Neuronal stem cell (in vitro differentiated cells): ENCODE measurements around the gene ST3GAL2.

Experiments
- DNase-seq: peaks from one replicate; pipeline ENCODE4 v3.0.0-alpha.2; 2013; ENCODE audit warnings: low spot score
- H2AFZ ChIP-seq: one replicate; pipeline ENCODE4 v1.6.1; 2013; ENCODE audit warnings: mild to moderate bottlenecking, low read length, inconsistent platforms
- H2AK5ac ChIP-seq: 2 replicates; pipeline ENCODE4 v1.6.1; 2013; ENCODE audit warnings: low read depth, mild to moderate bottlenecking, inconsistent platforms, low read length, moderate library complexity, mixed read lengths
- H2BK120ac ChIP-seq: 2 replicates; pipeline ENCODE4 v1.6.1; 2013; ENCODE audit warnings: low read depth, mild to moderate bottlenecking, inconsistent platforms, low read length, moderate library complexity, mixed read lengths
- H2BK12ac ChIP-seq: one replicate; pipeline ENCODE4 v1.6.1; 2013; ENCODE audit warnings: low read length, inconsistent platforms
- H2BK15ac ChIP-seq: 2 replicates; pipeline ENCODE4 v1.6.1; 2013; ENCODE audit warnings: mild to moderate bottlenecking, low read length, inconsistent platforms, mixed read lengths
- H2BK5ac ChIP-seq: one replicate; pipeline ENCODE4 v1.6.1; 2013; ENCODE audit warnings: inconsistent platforms, mild to moderate bottlenecking, low read length, moderate library complexity
- H3K14ac ChIP-seq: one replicate; pipeline ENCODE4 v1.6.1; 2013; ENCODE audit warnings: low read length, inconsistent platforms
- H3K18ac ChIP-seq: 2 replicates; pipeline ENCODE4 v1.6.1; 2013; ENCODE audit warnings: low read length, inconsistent platforms
- H3K23ac ChIP-seq: 2 replicates; pipeline ENCODE4 v1.6.1; 2013; ENCODE audit warnings: low read depth, mild to moderate bottlenecking, mixed read lengths, low read length, inconsistent platforms; ENCODE audit not compliant: poor library complexity
- H3K27ac ChIP-seq: replicated peaks from 3 replicates; pipeline ENCODE4 v1.5.1; 2013; ENCODE audit warnings: low read length, inconsistent platforms
- H3K27me3 ChIP-seq, 3 experiments: 2 replicates each; pipeline ENCODE4 v1.6.1; 2013; ENCODE audit warnings: low read length in 3 of 3, mild to moderate bottlenecking in 2 of 3, inconsistent platforms in 1 of 3, low read depth in 1 of 3, mixed read lengths in 1 of 3, moderate library complexity in 1 of 3; ENCODE audit not compliant: control insufficient read depth in 3 of 3, insufficient read depth in 3 of 3
- H3K36me3 ChIP-seq, 2 donors: replicated peaks in 1 of 2; 2 replicates each; pipeline ENCODE4 v1.6.1; 2013; ENCODE audit warnings: low read length in 2 of 2; ENCODE audit not compliant: control insufficient read depth in 2 of 2, insufficient read depth in 2 of 2
- H3K4ac ChIP-seq: 2 replicates; pipeline ENCODE4 v1.6.1; 2013; ENCODE audit warnings: inconsistent platforms, mild to moderate bottlenecking, low read length, moderate library complexity
- H3K4me1 ChIP-seq, 2 donors: 1 replicate in 1 of 2; 2 replicates in 1 of 2; pipeline ENCODE4 v1.6.1; 2013; ENCODE audit warnings: low read length in 2 of 2, low read depth in 1 of 2; ENCODE audit not compliant: control insufficient read depth in 2 of 2, insufficient read depth in 1 of 2
- H3K4me2 ChIP-seq: one replicate; pipeline ENCODE4 v1.6.1; 2013; ENCODE audit warnings: mild to moderate bottlenecking, low read length, inconsistent platforms; ENCODE audit not compliant: insufficient read depth, poor library complexity, severe bottlenecking
- H3K4me3 ChIP-seq, 2 donors: 2 replicates each; pipeline ENCODE4 v1.5.1; 2013; ENCODE audit warnings: low read length in 2 of 2, mild to moderate bottlenecking in 2 of 2, inconsistent platforms in 1 of 2, moderate library complexity in 1 of 2
- H3K79me1 ChIP-seq: one replicate; pipeline ENCODE4 v1.6.1; 2013; ENCODE audit warnings: low read depth, mild to moderate bottlenecking, inconsistent platforms, low read length, moderate library complexity
- H3K9ac ChIP-seq: one replicate; pipeline ENCODE4 v1.6.1; 2013; ENCODE audit warnings: mild to moderate bottlenecking, low read depth, low read length, inconsistent platforms; ENCODE audit not compliant: poor library complexity
- H3K9me3 ChIP-seq, 2 donors: replicated peaks in 1 of 2; 2 replicates each; pipeline versions ENCODE3 to v1.6.1; 2013; ENCODE audit warnings: low read length in 2 of 2, mild to moderate bottlenecking in 2 of 2, inconsistent platforms in 1 of 2, low read depth in 1 of 2, mixed read lengths in 1 of 2, moderate library complexity in 1 of 2; ENCODE audit not compliant: control insufficient read depth in 2 of 2, insufficient read depth in 1 of 2
- H4K8ac ChIP-seq: one replicate; pipeline ENCODE4 v1.6.1; 2013; ENCODE audit warnings: low read depth, mild to moderate bottlenecking, inconsistent platforms, low read length, moderate library complexity
- H4K91ac ChIP-seq: one replicate; pipeline ENCODE4 v1.6.1; 2013; ENCODE audit warnings: low read length, low read depth, mild to moderate bottlenecking, inconsistent platforms; ENCODE audit not compliant: poor library complexity
- WGBS, 2 donors: extraction: QIAGEN DNeasy Blood & Tissue Kit; methylation state at CpG; one replicate each; pipeline ENCODE4 v1.1.7; 2013; ENCODE audit warnings: missing lambda C conversion rate in 2 of 2, mixed read lengths in 1 of 2; ENCODE audit not compliant: insufficient read length in 2 of 2, insufficient replicate concordance in 1 of 2; ENCODE audit errors: extremely low coverage in 2 of 2; 5-methylcytosine and 5-hydroxymethylcytosine counted together

ST3GAL2 gene

DNA sequence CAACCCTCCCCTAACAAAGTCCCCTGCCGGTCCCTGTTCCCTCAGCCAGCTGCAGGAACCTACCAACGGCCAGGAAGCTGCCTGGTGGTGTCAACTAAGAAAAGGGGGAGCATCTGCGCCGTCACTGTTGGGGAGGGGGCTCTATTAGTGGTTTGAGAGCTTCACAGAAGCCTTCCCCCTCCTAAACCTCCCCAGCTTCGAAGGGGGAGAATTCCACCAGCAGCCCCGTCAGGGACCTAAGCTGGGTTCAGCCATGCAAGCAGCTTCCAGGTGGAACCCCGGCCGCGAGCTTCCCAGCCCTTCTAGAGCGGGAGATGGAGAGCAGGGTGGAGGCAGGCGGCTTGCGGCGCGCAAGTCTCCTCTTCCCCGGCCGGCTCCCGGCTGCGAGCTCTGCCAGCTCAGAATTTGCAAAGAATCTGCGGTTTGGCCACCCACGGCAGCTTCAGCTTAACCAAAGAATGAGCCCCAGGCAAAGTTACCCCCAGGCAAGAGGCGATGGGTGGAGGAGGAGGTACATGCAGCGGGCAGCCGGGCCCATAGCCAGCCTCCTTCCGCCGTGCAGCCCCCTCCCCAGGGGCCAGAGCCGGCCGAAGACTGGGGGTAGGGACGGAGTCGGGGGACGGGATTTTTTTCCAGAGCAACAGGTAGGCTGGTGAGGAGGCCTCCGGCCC, 58.5 kb downstream of the ST3GAL2 start:
- no peak overlapping the region for H2BK12ac ChIP-seq
- H3K9me3 ChIP-seq, result no peaks in the 10 kb centered on the region
- peak overlapping the region; percentile 87 for H2BK5ac ChIP-seq
- H3K4ac ChIP-seq, result no peak overlapping the region
- no peaks in the 10 kb centered on the region for H3K79me1 ChIP-seq
- H2BK15ac ChIP-seq, result no peak overlapping the region
- H3K18ac ChIP-seq, result peak overlapping the region; percentile 91
- H4K91ac ChIP-seq, result no peak overlapping the region
- H3K4me1 ChIP-seq, result peaks cover 1 to 13% of the 10 kb centered on the region in 2 donors
- no peak overlapping the region for H4K8ac ChIP-seq
- peak overlapping the region; percentile 22 for H3K14ac ChIP-seq
- peak overlapping the region; percentile 95 for H3K27ac ChIP-seq
- H3K4me2 ChIP-seq, result peak overlapping the region; percentile 85
- peak overlapping the region; percentile 45 for H3K23ac ChIP-seq
- H3K36me3 ChIP-seq, result peaks cover 12 to 61% of the 10 kb centered on the region in 2 donors
- peak overlapping the region; percentile 97 for H2AFZ ChIP-seq
- peak; percentile 47 for DNase-seq
- no CpG with 5 or more reads among the region's 31 CpGs for WGBS, 2 donors
- H2AK5ac ChIP-seq, result no peak overlapping the region
- no peaks in the 10 kb centered on the region for H3K27me3 ChIP-seq
- peak overlapping the region; percentile 93 to 94 for H3K4me3 ChIP-seq
- no peak overlapping the region for H2BK120ac ChIP-seq
- peak overlapping the region; percentile 90 for H3K9ac ChIP-seq

DNA sequence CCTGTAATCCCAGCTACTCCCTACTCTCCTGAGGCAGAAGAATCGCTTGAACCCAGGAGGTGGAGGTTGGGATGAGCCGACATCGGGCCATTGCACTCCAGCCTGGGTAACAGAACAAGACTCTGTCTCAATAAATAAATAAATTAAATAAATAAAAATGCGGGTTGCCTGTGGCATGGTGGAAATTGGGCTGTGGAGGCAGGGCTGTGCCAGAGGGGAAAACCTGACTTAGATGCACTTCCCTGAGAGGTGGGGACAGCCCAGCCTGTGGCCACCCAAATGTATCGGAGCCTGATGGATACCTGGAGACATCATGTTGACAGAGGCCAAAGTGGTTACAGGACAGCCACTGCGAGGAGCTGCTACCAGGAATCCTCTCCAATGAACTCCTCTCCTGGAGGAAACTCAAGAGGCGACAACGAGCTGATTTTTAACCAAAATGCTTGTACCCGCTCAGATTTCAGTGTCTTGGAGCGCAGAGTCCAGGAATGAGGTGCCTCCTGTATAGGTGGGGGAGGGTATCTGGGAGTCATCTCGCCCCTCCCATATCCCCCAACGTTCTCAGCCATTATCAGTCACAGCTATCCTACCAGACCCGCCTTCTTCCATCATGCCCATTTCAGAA, 59.9 kb downstream of the ST3GAL2 start:
- H4K8ac ChIP-seq, result no peak overlapping the region
- H3K27me3 ChIP-seq, result no peaks in the 10 kb centered on the region
- H3K9ac ChIP-seq, result no peak overlapping the region
- no peak overlapping the region for H2AFZ ChIP-seq
- H2BK120ac ChIP-seq, result no peak overlapping the region
- H3K4me3 ChIP-seq, result no peak overlapping the region
- peaks cover 1 to 13% of the 10 kb centered on the region in 2 donors for H3K4me1 ChIP-seq
- no peaks in the 10 kb centered on the region for H3K9me3 ChIP-seq
- H2BK5ac ChIP-seq, result no peak overlapping the region
- no peak overlapping the region for H3K14ac ChIP-seq
- H3K27ac ChIP-seq, result no peak overlapping the region
- H3K36me3 ChIP-seq, result peaks cover 14 to 66% of the 10 kb centered on the region in 2 donors
- DNase-seq, result no peak
- H3K4me2 ChIP-seq, result no peak overlapping the region
- no peak overlapping the region for H2BK15ac ChIP-seq
- no peaks in the 10 kb centered on the region for H3K79me1 ChIP-seq
- no peak overlapping the region for H2BK12ac ChIP-seq
- H3K4ac ChIP-seq, result no peak overlapping the region
- no peak overlapping the region for H4K91ac ChIP-seq
- no CpG with 5 or more reads among the region's 13 CpGs for WGBS, 2 donors
- no peak overlapping the region for H3K23ac ChIP-seq
- no peak overlapping the region for H2AK5ac ChIP-seq
- no peak overlapping the region for H3K18ac ChIP-seq

GRCh38 chr16:70377782-70378181, 61.1 kb downstream of the ST3GAL2 start:
- Histone ChIP-seq H3K27ac (no peak overlapping the region), H3K4me3 (no peak overlapping the region), H4K91ac (no peak overlapping the region), H2AK5ac (no peak overlapping the region), H3K4me1 (peaks cover 1 to 13% of the 10 kb centered on the region in 2 donors), H2BK12ac (no peak overlapping the region), H3K14ac (no peak overlapping the region), H2AFZ (no peak overlapping the region), H3K23ac (no peak overlapping the region), H3K9me3 (no peaks in the 10 kb centered on the region), H2BK5ac (no peak overlapping the region), H3K9ac (no peak overlapping the region), H3K36me3 (peaks cover 11 to 67% of the 10 kb centered on the region in 2 donors), H2BK120ac (no peak overlapping the region), H3K4me2 (no peak overlapping the region), H3K4ac (no peak overlapping the region), H3K18ac (no peak overlapping the region), H3K27me3 (no peaks in the 10 kb centered on the region), H2BK15ac (no peak overlapping the region), H3K79me1 (no peaks in the 10 kb centered on the region), H4K8ac (no peak overlapping the region)
- no peak for DNase-seq
- WGBS, 2 donors, result no CpG with 5 or more reads among the region's 2 CpGs
